Measurements from ENCODE around the gene ZNF76. TPM values are rescaled to one million over a fixed set of nuclear protein-coding genes. Genes with fewer than 3 reads are reported as not detected.

The ZNF76 gene
- polyA plus RNA-seq, 1 of the 3 experiments (the other 2 are of a cell fraction) = 19.7 TPM

- 94% methylated on average over 2 of the region's 3 CpGs for WGBS (ENCODE audit: low lambda C conversion rate)
- H3K79me2 ChIP-seq (ENCODE audit: insufficient read depth) = peaks cover 49% of the 10 kb centered on the region
- H3K27me3 ChIP-seq (ENCODE audit: insufficient read depth) = no peaks in the 10 kb centered on the region
- H3K27ac ChIP-seq (ENCODE audit: low read depth in 2 of 2, low read length in 1 of 2) = no peak overlapping the region
- no peak overlapping the region for H3K4me3 ChIP-seq (ENCODE audit: low read depth in 2 of 2, low read length in 1 of 2)
- peaks cover 12 to 14% of the 10 kb centered on the region in 2 experiments; a peak in 2 of 4 replicates for H3K4me1 ChIP-seq (ENCODE audit: control insufficient read depth in 1 of 2, insufficient read depth in 2 of 2, low read depth in 1 of 2, low read length in 1 of 2)
- H2AFZ ChIP-seq (ENCODE audit: low read depth) = no peak overlapping the region
- H3K36me3 ChIP-seq (replicated peaks in 1 of 2; ENCODE audit: control insufficient read depth in 1 of 2, insufficient read depth in 2 of 2, low read length in 1 of 2) = peaks cover 7 to 10% of the 10 kb centered on the region in 2 experiments
- peaks cover 9% of the 10 kb centered on the region for H3F3A ChIP-seq (replicated peaks; ENCODE audit: insufficient read depth)
- no peaks in the 10 kb centered on the region for H3K9me3 ChIP-seq
- no peak for DNase-seq
- no peaks in the 10 kb centered on the region for H4K20me1 ChIP-seq (ENCODE audit: insufficient read depth)
- H3K4me2 ChIP-seq = no peak overlapping the region
- POLR2A ChIA-PET = no interaction called here
- no peak overlapping the region for H3K9ac ChIP-seq
- no peaks in the 10 kb centered on the region for H3K9me2 ChIP-seq
- CTCF ChIA-PET = interaction anchor here (4.9 kb wide), 1 partner anchor 11 kb away, joined by 37 read pairs; no protein-coding TSS in a partner anchor
- no peak for TF ChIP-seq SMC3 (IDR thresholded peaks at IDR 0.05; ENCODE audit: low read depth, low read length)
- TF ChIP-seq MEF2A (IDR thresholded peaks at IDR 0.05; ENCODE audit: borderline replicate concordance, low read depth) = no peak
- no peak for TF ChIP-seq MAX (IDR thresholded peaks at IDR 0.05; ENCODE audit: low read depth)
- TF ChIP-seq TAF1 (IDR thresholded peaks at IDR 0.05; ENCODE audit: borderline replicate concordance, low read depth, low read length) = no peak
- TF ChIP-seq ELF1 (IDR thresholded peaks at IDR 0.05) = no peak
- no peak for TF ChIP-seq USF2 (IDR thresholded peaks at IDR 0.05; ENCODE audit: borderline replicate concordance, low read depth, low read length)
- TF ChIP-seq JUND (IDR thresholded peaks at IDR 0.05) = no peak
- no peak for TF ChIP-seq RCOR1 (IDR thresholded peaks at IDR 0.05; ENCODE audit: low read length)
- no peak for TF ChIP-seq RXRA (IDR thresholded peaks at IDR 0.05; ENCODE audit: borderline replicate concordance, low read depth)
- TF ChIP-seq YY1 (IDR thresholded peaks at IDR 0.05; ENCODE audit: low read depth) = no peak
- TF ChIP-seq USF1 (IDR thresholded peaks at IDR 0.05; ENCODE audit: borderline replicate concordance, low read depth) = no peak
- no peak for TF ChIP-seq NRF1 (IDR thresholded peaks at IDR 0.05; ENCODE audit: low read depth, low read length)
- no peak for TF ChIP-seq MXI1 (IDR thresholded peaks at IDR 0.05; ENCODE audit: low read depth, low read length)
Measured at GRCh38 chr6:35251949-35252348, 7.6 kb upstream of the ZNF76 start.

GRCh38 chr6:35253249-35253648 lies 6.3 kb upstream of the ZNF76 start:
- Histone ChIP-seq H3K27me3 (ENCODE audit: insufficient read depth) (no peaks in the 10 kb centered on the region), H3K9ac (no peak overlapping the region), H3K4me3 (ENCODE audit: low read depth in 2 of 2, low read length in 1 of 2) (no peak overlapping the region), H4K20me1 (ENCODE audit: insufficient read depth) (no peaks in the 10 kb centered on the region), H3K4me2 (no peak overlapping the region), H3K4me1 (ENCODE audit: control insufficient read depth in 1 of 2, insufficient read depth in 2 of 2, low read depth in 1 of 2, low read length in 1 of 2) (peaks cover 11 to 14% of the 10 kb centered on the region in 2 experiments), H3K9me3 (no peaks in the 10 kb centered on the region), H3K9me2 (no peaks in the 10 kb centered on the region), H3F3A (replicated peaks; ENCODE audit: insufficient read depth) (peaks cover 6% of the 10 kb centered on the region), H3K36me3 (replicated peaks in 1 of 2; ENCODE audit: control insufficient read depth in 1 of 2, insufficient read depth in 2 of 2, low read length in 1 of 2) (peaks cover 7 to 10% of the 10 kb centered on the region in 2 experiments), H3K27ac (ENCODE audit: low read depth in 2 of 2, low read length in 1 of 2) (no peak overlapping the region), H3K79me2 (ENCODE audit: insufficient read depth) (peaks cover 61% of the 10 kb centered on the region), H2AFZ (ENCODE audit: low read depth) (no peak overlapping the region)
- POLR2A ChIA-PET = no interaction called here
- DNase-seq = no peak
- CTCF ChIA-PET = interaction anchor here (4.9 kb wide), 1 partner anchor 12 kb away, joined by 37 read pairs; no protein-coding TSS in a partner anchor
- TF ChIP-seq CHD2 (IDR thresholded peaks at IDR 0.05; ENCODE audit: low read length, partially characterized antibody) (no peak), PBX3 (IDR thresholded peaks at IDR 0.05) (no peak)
- 83% methylated on average over 1 of the region's 1 CpG for WGBS (ENCODE audit: low lambda C conversion rate)

Measured in SK-N-SH (cell line).